ENCODE measurements around the gene DNAJC16.
"Not testable (repeated sequence)": the region's sequence is repeated elsewhere in the genome, so short reads cannot be mapped to it uniquely, and the experiment has no call there.

DNA sequence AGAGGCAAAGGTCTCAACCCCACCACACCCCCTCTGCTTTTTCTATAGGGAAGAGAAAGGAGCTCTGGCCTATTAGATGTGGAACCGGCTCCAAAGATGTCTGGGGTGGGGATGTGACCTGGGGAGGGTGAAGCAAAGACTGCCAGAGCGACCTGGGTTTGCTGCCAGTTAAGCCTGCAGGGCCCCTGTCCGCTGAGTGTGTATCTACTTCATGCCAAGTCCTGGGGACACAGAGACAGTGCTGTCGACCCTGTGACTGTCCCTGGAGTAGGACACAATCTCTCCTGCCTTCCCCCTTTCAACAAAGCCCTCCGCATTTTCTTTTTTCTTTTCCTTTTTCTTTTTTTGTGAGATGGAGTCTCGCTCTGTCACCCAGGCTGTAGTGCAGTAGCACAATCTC, 44.2 kb upstream of the DNAJC16 start:
- not testable (repeated sequence) for TF ChIP-seq CTCF, POLR2A (IDR thresholded peaks at IDR 0.05)

Data from sigmoid colon (tissue), 3 donors.